ENCODE measurements around the gene CRTC3. TPM values are rescaled to one million over a fixed set of nuclear protein-coding genes. Genes with fewer than 3 reads are reported as not detected.

Gene CRTC3
- total and polyA plus RNA-seq, 11 donors, result 12.0 to 42.2 (median 24.0) TPM

DNA sequence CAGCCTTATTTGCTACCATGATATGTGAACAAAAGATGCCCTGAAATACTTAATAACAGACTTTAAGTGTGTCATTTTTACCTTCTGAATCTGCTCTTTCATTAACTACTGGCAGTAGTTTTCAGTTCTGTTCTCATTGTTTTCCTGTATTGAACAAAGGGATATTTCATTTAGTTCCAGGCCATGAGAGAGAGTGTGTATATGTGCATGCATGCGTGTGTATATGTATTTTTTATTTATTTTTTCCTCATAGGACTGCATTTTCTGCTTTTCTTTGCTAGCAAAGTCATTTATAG lies 46.8 kb upstream of the CRTC3 start:
- DNase-seq, result no peak
- no peak for ATAC-seq
- Histone ChIP-seq H3K4me1 (peaks cover 0 to 6% (median 0%) of the 10 kb centered on the region in 12 donors), H3K27me3 (no peaks in the 10 kb centered on the region), H3K27ac (no peak overlapping the region), H3K36me3 (peaks cover 2 to 100% (median 100%) of the 10 kb centered on the region in 9 donors), H3K9me3 (no peaks in the 10 kb centered on the region), H3K4me3 (no peak overlapping the region)
- TF ChIP-seq, protein P1, sequence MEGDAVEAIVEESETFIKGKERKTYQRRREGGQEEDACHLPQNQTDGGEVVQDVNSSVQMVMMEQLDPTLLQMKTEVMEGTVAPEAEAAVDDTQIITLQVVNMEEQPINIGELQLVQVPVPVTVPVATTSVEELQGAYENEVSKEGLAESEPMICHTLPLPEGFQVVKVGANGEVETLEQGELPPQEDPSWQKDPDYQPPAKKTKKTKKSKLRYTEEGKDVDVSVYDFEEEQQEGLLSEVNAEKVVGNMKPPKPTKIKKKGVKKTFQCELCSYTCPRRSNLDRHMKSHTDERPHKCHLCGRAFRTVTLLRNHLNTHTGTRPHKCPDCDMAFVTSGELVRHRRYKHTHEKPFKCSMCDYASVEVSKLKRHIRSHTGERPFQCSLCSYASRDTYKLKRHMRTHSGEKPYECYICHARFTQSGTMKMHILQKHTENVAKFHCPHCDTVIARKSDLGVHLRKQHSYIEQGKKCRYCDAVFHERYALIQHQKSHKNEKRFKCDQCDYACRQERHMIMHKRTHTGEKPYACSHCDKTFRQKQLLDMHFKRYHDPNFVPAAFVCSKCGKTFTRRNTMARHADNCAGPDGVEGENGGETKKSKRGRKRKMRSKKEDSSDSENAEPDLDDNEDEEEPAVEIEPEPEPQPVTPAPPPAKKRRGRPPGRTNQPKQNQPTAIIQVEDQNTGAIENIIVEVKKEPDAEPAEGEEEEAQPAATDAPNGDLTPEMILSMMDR (IDR thresholded peaks at IDR 0.05), result no peak
- TF ChIP-seq POLR2A (IDR thresholded peaks at IDR 0.05), result no peak
- WGBS, 4 donors, result 45 to 90% (median 67%) methylated on average over 1 of the region's 1 CpG
- intact Hi-C loops (cut with DNase I), result loop anchor here in 7 of 10 donors (2.0 to 5.0 kb wide), 4 partner anchors 121 to 162 kb away; no protein-coding TSS in a partner anchor

DNA sequence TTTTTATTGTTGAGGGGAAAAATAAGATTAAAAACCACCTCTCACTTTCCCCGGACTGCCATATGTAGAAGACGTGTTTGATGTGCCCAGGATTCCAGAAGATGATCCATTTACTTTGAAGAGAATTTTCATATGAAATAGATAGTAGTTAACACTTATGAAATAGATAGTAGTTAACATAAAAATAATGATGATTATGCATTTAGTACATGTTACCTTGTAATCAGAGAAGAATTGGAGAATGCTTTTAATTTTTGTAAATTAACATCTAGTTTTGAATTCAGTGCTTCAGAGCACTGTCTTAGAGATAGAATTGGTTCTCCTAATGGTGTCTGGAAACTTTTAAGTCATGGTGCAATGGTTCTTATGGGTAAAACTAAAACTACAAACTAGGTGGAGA lies 46.1 kb upstream of the CRTC3 start:
- WGBS, 4 donors, result 84 to 95% (median 93%) methylated on average over 2 of the region's 2 CpGs
- Histone ChIP-seq H3K27ac (no peak overlapping the region), H3K4me1 (peaks cover 0 to 6% (median 0%) of the 10 kb centered on the region in 12 donors), H3K9me3 (no peaks in the 10 kb centered on the region), H3K4me3 (no peak overlapping the region), H3K27me3 (no peaks in the 10 kb centered on the region), H3K36me3 (peaks cover 2 to 100% (median 100%) of the 10 kb centered on the region in 9 donors)
- DNase-seq (no peak), ATAC-seq (no peak)
- TF ChIP-seq, protein P1 (IDR thresholded peaks at IDR 0.05), result no peak
- no peak for TF ChIP-seq POLR2A (IDR thresholded peaks at IDR 0.05)
- intact Hi-C loops (cut with DNase I), result loop anchor here in 7 of 10 donors (2.0 to 5.0 kb wide), 4 partner anchors 121 to 163 kb away; no protein-coding TSS in a partner anchor

DNA sequence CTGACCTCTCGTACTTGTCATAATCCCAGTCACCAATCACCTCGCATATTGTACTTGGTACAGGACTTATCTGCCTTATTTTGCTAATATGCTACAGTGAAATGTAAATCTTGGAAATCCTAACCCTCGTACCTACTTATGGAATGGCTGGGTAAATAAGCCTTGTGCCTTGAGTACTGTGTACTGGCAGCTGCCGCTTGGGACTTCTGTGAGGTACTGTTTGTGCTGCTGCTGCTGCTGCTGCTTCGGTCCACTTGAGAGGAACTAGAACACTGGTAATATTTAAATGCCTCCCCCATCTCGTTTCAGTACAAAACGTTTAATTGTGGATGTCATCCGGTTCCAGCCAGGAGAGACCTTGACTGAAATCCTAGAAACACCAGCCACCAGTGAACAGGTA lies 42.5 kb upstream of the CRTC3 start:
- TF ChIP-seq, protein P1 (IDR thresholded peaks at IDR 0.05), result no peak
- TF ChIP-seq POLR2A (IDR thresholded peaks at IDR 0.05), result no peak
- no peak overlapping the region for H3K27ac ChIP-seq
- intact Hi-C loops (cut with DNase I), result no loop called here
- H3K27me3 ChIP-seq, result no peaks in the 10 kb centered on the region
- H3K36me3 ChIP-seq, result peaks cover 4 to 100% (median 100%) of the 10 kb centered on the region in 9 donors
- peaks cover 0 to 4% (median 0%) of the 10 kb centered on the region in 12 donors for H3K4me1 ChIP-seq
- H3K9me3 ChIP-seq, result no peaks in the 10 kb centered on the region
- DNase-seq (no peak), ATAC-seq (no peak)
- no peak overlapping the region for H3K4me3 ChIP-seq
- WGBS, 4 donors, result 92 to 96% (median 94%) methylated on average over 8 of the region's 8 CpGs

DNA sequence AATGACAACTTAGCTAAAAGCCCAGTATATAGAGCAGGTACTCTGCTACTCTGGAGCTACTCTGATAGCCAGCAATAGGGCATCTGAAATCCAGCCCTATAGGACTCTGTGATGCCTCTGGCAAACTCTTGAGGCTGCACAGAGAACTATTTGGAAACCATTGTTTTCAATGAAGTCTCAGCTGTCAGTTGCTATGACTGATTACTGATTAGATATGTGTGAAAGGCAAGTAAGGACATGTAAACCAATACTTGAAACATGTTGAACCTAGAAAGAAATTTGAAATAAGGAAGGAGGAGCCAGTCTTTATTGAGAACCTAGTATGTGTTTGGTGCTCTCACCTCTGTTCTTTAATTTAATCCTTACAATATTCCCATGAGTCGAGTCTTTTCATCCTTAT lies 40.2 kb upstream of the CRTC3 start:
- DNase-seq, result no peak
- no peak for ATAC-seq
- 96 to 98% (median 96%) methylated on average over 1 of the region's 1 CpG for WGBS, 4 donors
- no peak for TF ChIP-seq POLR2A (IDR thresholded peaks at IDR 0.05)
- TF ChIP-seq, protein P1 (IDR thresholded peaks at IDR 0.05), result no peak
- H3K27ac ChIP-seq, result no peak overlapping the region
- H3K4me3 ChIP-seq, result no peak overlapping the region
- H3K36me3 ChIP-seq, result peaks cover 4 to 100% (median 100%) of the 10 kb centered on the region in 9 donors
- H3K4me1 ChIP-seq, result no peaks in the 10 kb centered on the region
- intact Hi-C loops (cut with DNase I), result no loop called here
- H3K27me3 ChIP-seq, result no peaks in the 10 kb centered on the region
- H3K9me3 ChIP-seq, result no peaks in the 10 kb centered on the region
